ENCODE data around the gene RPL18A.

DNA sequence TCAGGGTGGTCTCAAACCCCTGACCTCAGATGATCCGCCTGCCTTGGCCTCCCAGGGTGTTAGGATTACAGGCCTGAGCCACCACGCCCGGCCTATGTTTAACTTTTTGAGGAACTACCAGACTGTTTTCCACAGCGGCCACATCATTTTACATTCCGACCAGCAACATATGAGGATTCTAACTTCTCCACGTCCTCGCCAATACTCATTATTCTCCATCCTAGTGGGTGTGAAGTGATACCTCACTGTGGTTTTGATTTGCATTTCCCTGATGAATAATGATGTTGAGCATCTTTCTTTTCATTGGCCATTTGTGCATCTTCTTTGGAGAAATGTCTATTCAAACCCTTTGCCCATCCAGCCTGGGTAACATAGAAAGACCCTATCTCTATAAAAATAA, 26.8 kb downstream of the RPL18A start:
- no peak for TF ChIP-seq EZH2 (IDR thresholded peaks at IDR 0.05; ENCODE audit: low read length, unreplicated experiment)
- TF ChIP-seq, protein P1, sequence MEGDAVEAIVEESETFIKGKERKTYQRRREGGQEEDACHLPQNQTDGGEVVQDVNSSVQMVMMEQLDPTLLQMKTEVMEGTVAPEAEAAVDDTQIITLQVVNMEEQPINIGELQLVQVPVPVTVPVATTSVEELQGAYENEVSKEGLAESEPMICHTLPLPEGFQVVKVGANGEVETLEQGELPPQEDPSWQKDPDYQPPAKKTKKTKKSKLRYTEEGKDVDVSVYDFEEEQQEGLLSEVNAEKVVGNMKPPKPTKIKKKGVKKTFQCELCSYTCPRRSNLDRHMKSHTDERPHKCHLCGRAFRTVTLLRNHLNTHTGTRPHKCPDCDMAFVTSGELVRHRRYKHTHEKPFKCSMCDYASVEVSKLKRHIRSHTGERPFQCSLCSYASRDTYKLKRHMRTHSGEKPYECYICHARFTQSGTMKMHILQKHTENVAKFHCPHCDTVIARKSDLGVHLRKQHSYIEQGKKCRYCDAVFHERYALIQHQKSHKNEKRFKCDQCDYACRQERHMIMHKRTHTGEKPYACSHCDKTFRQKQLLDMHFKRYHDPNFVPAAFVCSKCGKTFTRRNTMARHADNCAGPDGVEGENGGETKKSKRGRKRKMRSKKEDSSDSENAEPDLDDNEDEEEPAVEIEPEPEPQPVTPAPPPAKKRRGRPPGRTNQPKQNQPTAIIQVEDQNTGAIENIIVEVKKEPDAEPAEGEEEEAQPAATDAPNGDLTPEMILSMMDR (conservative IDR thresholded peaks at IDR 0.05; ENCODE audit: low read depth, low read length) = no peak

Measured in PC-3 (cell line).